ENCODE results near the gene JUND.

The JUND gene

DNA sequence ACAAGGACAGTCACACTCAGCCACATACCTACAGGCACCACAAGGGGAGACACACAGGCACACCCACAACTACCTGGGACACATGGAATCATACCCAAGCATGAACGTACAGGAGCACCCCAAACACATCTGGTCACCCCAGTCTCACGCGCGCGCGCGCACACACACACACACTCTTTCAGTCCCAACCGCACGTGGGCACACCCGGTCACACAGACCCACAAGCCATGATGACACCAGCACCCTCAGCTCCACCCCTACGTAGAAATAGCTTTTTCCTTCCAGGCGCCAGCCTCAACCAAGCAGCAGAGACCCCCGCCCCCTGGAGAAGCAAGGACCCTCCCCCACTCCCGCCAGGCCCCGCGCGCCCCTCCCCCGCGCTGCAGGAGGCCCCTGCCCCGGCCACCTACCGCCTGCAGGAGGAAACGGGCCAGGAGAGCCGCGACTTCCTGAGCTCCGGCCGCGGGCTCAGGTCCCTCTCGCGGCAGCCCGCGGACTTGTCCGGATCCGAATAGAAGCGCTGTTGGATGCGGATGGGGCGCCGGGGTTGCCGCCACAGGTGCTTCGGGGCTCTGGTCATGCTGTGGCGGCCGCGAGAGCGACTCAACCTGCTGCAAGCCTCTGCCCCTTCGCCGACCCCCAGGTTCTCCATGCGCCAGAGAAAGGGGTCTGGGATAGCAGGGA lies 48.7 kb downstream of the JUND start:
- no peak for DNase-seq

DNA sequence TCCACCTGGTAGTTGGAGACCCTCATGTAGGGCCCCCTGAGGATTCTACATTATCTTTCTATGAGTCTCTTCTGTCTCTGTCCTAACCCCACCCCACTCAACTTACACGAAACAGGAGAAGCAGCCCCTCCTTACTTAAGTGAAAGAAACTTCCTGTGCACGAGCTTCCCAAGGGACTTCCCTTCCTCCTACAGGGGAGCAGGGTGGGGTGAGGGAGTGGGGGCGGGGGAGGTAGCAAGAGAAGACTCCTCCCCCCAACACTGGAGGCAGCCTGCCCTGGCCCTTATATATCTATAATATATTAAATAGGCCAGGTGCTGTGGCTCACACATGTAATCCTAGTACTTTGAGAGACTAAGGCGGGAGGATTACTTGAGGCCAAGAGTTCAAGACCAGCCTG lies 49.6 kb downstream of the JUND start:
- DNase-seq, result no peak

DNA sequence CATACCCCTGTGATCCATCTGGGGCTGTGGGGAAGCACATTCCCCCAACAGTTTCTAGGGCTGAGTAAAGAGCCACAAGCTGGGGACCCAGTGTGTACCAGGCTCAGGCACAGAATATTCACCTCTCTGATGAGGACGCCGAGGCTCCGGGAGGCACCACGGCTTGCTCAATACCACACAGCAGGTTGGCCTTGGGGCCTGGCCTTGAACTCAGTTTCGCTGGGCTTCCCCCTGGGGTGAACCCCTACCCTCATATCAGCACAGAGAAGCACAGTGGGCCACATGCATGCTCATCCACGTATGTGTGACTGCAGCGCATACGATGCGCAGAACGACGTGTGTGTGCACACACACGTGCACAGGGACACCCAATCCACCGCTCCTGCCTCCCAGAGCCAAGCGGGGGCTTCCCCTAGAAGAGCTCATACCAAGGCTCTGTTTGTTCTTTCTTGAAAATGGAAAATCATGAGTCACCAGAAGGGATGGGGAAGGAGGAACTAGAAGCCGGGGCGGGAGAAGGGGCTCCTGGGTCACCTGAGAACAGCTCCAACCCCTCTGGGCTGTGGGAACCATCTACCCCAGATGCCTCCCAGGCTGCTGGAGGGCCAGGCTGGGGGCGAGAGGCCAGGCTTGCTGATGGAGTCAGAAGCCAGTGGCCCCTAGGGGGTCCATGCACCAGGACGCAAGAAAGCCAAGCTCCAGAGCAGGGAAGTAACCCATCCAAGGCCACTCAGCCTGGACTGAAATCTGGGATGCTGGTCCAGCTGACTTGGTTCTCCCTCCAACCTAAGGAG lies 50.3 kb downstream of the JUND start:
- DNase-seq, result no peak

DNA sequence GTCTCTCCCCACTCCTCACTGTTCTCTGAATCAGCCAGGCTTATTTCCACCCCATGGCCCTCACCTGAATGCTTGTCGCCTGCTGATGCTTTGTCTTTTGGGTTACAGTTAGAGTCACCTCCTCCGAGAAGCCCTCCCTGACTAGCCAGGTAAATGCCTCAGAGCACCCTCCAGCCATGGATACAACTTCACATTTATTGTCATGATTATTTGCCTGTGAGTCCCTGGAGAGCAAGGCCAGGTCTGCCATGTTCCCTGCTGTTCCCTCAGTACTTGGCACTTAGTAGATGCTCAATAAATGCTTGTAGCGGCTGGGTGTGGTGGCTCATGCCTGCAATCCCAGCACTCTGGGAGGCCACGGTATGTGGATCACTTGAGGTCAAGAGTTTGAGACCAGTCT lies 51.5 kb downstream of the JUND start:
- no peak for DNase-seq
